Measurements from ENCODE around the gene DNM2.

Gene DNM2

DNA sequence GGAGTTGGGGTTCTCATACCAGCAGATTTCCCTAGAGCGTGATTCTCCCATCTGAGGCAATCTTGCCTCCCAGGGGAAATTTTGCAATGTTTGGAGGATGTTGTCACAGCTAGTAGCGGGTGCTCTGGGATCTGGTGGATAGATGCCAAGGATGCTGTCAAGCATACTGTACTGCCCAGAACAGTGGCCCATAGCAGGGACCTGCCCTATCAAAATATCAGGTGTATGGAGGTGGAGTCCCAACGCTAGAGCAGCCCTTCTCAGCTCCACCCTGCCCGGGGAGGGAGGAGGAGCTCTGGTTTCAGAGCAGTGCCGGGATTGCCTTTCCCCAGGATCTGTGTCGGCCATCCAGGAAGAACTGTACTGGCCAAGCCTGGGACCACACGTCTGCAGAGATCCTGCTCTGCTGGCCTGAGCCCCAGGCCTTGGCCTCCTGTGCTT lies 27.5 kb upstream of the DNM2 start:
- DNase-seq = no peak

DNA sequence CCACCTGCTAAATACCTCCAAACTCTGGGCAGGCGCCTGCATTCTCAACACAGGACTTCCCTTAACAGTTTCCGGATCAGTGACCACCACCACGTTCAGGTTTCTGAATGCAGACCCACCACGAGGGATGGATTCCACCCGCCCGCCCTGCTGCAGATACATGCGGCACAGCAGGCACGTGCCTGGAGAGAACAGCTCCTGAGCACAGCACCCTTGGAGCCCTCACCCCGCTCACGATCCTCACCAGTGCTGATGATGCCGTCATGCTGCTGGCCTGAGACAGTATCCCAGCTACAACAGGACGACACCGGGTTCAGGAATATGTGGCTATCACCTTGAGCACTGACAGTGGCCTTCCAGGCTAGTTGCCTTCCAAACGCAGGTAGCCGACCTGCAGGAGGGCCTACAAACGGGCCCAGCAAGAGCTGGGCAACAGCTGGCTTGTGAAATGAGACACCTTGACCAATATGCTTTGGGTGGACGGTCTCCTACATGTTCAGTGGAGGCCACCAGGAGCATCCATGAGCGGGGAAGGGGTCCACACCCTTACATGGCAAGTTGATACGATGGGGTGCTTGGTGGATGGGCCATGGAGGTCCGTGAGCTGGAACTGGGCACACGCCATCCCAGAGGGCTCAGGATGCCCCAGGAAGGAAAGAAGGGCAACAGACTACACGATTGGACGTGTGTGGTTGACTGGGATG lies 26.5 kb upstream of the DNM2 start:
- no peak for DNase-seq

- DNase-seq = no peak
Measured at GRCh38 chr19:10691883-10692282, 26.0 kb upstream of the DNM2 start.

DNA sequence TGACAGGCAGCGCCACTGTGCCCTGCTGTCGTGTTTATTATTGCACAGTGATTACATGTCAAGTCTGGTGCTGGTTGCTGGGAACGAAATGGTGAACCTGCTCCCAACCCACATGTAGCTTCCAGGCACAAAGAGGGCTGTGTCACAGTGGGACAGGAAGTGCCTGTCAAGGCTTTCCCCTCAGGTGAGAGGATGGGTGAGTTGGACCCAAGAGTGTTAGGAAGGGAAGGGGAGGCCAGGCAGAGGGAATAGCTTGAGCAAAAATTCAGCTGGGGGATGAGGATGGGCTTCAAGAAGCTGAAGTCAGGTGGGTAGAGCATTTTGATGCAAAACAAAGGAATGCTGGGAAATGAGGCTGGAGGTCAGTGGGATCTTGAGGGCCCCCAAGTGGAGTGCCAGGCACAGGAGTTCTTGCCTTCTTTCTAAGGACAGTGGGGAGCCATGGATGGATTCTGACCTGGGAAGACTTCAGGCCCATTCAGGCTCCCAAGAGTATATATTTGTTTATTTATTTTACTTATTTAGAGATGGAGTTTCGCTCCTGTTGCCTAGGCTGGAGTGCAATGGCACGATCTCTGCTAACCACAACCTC lies 25.1 kb upstream of the DNM2 start:
- no peak for DNase-seq

DNA sequence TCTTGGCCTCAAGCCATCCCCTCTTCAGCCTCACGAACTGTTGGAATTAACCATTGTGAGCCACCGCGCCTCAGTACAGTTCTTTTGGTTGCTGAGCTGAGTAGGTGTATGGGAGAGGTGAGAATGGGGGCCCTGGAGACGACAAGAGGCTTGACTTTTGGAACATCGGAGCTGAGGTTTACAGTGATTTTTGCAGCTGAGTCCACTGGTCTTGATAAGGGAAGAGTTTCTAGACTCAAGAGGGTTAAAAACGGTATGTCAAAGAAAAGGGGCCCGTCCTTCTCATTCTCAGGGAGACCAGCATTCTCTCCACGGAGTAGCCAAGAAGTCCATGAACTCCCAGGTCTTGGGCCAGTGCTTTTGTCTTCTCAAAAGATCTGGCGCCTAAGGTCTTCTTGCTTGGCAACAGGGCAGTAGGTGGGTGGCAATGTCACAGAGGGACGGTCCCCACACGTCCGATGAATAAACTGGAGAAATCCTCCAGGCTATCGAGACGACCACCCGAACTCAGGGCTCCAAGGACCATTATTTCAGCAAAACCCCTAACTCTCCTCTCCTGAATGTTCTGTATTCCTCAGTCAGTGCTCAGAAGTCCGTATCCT lies 23.1 kb upstream of the DNM2 start:
- no peak for DNase-seq

- peak; percentile 30 to 92 (median 77) for DNase-seq
Measured at GRCh38 chr19:10695401-10696398, 22.2 kb upstream of the DNM2 start.

- peak in 17 of 56 donors; percentile 2 to 68 (median 11) for DNase-seq
Measured at GRCh38 chr19:10699650-10700335, 18.1 kb upstream of the DNM2 start.

DNA sequence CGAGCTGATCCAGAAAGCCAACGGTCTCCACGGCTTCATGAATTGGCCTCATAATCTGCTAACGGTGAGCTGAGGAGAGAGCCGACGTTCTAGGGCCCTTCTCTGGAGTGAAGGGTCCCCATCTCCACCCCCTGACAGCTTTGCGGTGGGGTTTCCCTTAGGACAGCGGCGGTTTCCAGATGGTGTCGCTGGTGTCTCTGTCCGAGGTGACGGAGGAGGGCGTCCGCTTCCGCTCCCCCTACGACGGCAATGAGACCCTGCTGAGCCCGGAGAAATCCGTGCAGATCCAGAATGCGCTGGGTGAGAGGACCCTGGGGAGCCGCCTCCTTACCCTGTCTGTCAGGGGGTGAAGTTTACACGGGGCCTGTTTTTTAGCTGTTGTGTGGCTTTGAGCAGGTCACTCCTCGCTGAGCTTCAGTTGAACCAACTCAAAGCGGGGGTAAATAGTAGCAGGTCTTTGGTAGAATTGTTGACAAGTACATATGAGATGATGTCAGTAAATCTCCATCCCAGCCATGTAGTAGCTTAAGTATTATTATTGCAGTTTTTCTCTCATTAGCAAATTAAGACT lies 15.8 kb upstream of the DNM2 start:
- peak in 5 of 56 donors; percentile 6 to 48 (median 35) for DNase-seq

GRCh38 chr19:10706990-10707389 lies 10.9 kb upstream of the DNM2 start:
- no peak for DNase-seq

DNA sequence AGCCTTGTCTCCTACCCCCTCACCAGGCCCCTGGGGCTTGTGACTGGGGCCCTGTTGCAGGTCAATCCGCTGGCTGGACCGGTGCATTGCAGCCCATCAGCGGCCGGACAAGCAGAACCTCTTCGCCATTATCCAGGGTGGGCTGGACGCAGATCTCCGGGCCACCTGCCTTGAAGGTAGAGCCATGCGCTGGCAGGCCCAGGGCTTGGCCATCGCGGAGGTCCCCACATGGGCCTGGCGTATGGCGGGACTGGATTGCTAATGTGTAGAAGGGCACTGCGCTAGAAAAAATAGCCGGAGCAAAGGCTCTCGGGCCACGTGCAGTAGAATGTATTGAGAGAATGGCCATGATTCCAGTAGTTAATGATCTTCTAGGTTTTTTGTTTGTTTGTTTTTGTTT lies 10.4 kb upstream of the DNM2 start:
- DNase-seq = no peak

DNA sequence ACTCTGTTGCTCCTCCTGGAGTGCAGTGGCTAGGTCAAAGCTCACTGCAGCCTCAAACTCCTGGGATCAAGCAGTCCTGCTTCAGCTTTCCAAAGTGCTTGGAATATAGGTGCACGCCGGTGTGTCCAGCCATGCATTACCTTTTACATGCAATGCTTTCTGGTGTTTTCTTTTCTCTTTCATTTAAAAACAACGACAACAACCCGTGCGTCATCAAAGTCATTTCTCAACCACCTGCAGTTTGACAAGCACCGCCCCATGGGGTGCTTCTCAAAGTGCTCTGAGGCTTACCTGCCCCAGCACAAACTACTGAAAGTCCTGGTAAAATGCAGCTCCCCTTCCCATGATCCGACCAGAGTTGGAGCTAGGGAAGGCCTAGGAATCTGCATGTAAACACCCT lies 9.6 kb upstream of the DNM2 start:
- DNase-seq = no peak

DNA sequence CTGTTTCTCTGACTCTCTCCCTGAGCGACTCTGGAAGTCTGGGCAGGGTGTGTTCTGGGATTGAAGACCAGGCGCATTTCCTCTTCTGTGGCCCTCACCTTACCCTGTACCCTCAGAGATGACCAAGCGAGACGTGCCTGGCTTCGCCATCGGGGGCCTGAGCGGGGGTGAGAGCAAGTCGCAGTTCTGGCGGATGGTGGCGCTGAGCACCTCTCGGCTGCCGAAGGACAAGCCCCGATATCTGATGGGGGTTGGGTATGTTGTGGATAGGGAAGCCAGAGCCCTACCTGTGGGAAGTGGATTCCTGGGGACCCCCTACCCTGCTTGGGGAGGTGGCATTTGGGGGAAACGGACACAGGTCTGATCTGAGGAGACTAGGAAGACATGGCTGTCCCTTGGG lies 5.8 kb upstream of the DNM2 start:
- no peak for DNase-seq

DNA sequence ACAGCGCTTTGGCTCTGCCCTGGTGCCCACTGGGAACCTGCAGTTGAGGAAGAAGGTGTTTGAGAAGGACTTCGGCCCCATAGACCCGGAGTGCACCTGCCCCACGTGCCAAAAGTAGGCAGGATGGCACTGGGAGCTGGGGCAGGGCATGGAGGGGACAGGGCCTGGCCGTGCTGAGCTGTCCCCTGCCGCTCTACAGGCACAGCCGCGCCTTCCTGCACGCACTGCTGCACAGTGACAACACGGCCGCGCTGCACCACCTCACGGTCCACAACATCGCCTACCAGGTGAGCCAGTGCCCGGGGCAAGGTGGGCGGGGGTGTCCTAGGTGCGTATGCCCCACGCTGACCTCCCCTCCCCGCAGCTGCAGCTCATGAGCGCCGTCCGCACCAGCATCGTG lies 5.1 kb upstream of the DNM2 start:
- no peak for DNase-seq

DNA sequence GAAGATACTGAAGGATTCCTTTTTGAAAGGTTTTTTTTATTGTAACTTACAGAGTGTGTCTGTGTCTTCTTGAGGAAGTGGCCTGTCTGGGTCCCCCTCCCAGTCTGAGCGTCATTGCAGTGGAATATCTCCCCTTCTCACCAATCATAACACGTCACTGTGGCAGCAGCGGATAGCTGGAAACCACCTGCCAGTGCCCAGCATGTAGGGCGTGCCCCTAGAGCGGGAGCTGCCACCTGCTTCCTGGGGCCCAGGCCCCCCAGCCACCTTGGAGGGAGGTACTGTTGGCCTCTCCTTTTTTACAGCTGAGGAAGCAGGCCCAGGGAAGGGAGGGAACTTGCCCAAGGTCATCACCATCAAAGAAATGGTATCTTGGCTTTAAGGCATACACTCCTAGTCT lies 4.6 kb upstream of the DNM2 start:
- DNase-seq = no peak

DNA sequence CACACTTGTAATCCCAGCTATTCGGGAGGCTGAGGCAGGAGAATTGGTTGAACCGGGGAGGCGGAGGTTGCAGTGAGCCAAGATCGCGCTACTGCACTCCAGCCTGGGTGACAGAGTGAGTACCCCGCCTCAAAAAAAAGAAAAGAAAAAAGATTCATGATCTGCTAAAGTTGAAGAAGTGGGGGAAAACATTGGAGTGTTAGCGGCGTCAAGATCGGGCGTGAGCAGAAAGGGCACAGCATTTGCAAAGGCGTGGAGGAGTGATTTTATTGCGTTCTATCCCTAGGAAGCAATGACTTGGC lies 874 bp upstream of the DNM2 start:
- DNase-seq = no peak

- DNase-seq = peak in 15 of 56 donors; percentile 15 to 61 (median 41)
Measured at GRCh38 chr19:10718205-10719196, 622 bp downstream of the DNM2 start.

DNA sequence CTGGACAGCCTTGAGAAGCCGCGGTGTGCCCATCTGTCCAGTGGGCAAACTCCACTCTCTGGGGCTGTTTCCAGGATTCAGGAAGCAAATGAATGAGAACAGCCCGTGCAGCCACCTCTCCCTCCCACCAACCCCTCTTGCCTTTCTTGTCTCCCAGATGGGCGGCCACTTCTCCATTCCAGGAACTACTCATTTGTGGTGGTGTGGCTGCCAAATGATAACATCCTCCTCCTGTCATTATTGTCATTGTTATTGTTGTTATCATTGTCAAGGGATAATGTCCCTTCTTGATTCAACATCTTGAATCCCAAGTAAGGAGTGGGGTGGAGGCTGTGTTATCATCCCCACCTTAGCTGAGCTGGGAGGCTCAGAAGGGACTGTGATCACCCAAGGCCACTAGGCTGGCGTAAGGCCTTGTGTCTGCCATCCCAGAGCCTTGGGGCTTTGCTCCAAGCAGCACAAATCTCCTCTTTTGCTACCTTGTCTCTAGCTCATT lies 1.6 kb downstream of the DNM2 start:
- DNase-seq = no peak

GRCh38 chr19:10720607-10721125 lies 2.8 kb downstream of the DNM2 start:
- DNase-seq = no peak

DNA sequence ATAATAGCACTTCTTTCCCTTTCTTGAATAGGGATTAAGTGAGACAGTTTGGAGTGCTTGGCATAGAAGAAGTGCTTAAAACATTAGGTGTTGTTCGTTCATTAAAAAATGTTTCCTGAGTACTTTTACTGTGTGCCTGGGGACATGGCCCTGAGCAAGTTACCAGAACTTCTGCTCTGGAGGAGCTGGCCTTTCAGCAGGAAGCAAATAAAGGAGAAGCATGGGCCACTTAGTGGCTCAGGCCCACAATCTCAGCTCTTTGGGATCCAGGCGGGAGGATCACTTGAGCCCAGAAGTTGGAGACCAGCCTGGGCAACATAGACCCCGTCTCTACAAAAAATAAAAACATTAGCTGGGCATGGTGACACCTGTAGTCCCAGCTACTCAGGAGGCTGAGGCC lies 5.7 kb downstream of the DNM2 start:
- no peak for DNase-seq
